Thoracic aorta (tissue), 2 donors: ENCODE measurements around the gene GAS2L2. TPM values are rescaled to one million over a fixed set of nuclear protein-coding genes. Genes with fewer than 3 reads are reported as not detected.

Source experiments
- ATAC-seq: fragments of 150-250 bp; one replicate; pipeline ENCODE4 v1.8.0; 2017; ENCODE audit warnings: low read depth; ENCODE audit not compliant: insufficient number of reproducible peaks, low FRiP score
- DNase-seq: peaks from one replicate; pipeline ENCODE4 v3.0.0-alpha.2; 2020; ENCODE audit warnings: low spot score
- H3K27ac ChIP-seq, 2 donors: fragments of 200-600 bp; sonication (generic); 1 replicate in 1 of 2; 2 replicates in 1 of 2; pipeline ENCODE4 v1.5.1; 2016; ENCODE audit warnings: mild to moderate bottlenecking in 2 of 2, moderate library complexity in 2 of 2
- H3K27me3 ChIP-seq: fragments of 200-600 bp; sonication (generic); replicated peaks from 2 replicates; pipeline ENCODE4 v1.6.0; 2016; ENCODE audit warnings: mild to moderate bottlenecking; ENCODE audit not compliant: insufficient read depth
- H3K36me3 ChIP-seq: fragments of 200-600 bp; sonication (generic); one replicate; pipeline ENCODE4 v1.5.1; 2016
- H3K4me1 ChIP-seq, 2 donors: fragments of 200-600 bp; sonication (generic); 1 replicate in 1 of 2; 2 replicates in 1 of 2; pipeline versions ENCODE4 v1.5.1 to v1.6.0; 2016; ENCODE audit warnings: low read depth in 2 of 2, mild to moderate bottlenecking in 1 of 2; ENCODE audit not compliant: control insufficient read depth in 1 of 2
- H3K4me3 ChIP-seq: fragments of 200-600 bp; sonication (generic); 2 replicates; pipeline ENCODE4 v1.5.1; 2016; ENCODE audit warnings: mild to moderate bottlenecking
- H3K9me3 ChIP-seq: fragments of 200-600 bp; sonication (generic); 2 replicates; pipeline ENCODE4 v1.5.1; 2016
- CTCF ChIP-seq: fragments of 200-600 bp; sonication (generic); IDR thresholded peaks from one replicate; pipeline ENCODE4 v1.5.1; 2019; ENCODE audit warnings: antibody characterized with exemption
- total RNA-seq, 2 donors: library from RNA; depleted of rRNA; stranded (reverse); fragments of >200 nt; gene quantifications; one replicate each; pipeline versions ENCODE4 v1.1.0 to v1.2.3, GENCODE V29; 2016

The GAS2L2 gene
- total RNA-seq, 2 donors from 2014 or later: not detected

GRCh38 chr17:35773129-35773528, 20.1 kb upstream of the GAS2L2 start:
- ATAC-seq: no peak
- no peak overlapping the region for H3K4me3 ChIP-seq
- peak overlapping the region; percentile 87 to 94 for H3K27ac ChIP-seq
- peaks cover 12 to 32% of the 10 kb centered on the region in 2 donors for H3K4me1 ChIP-seq
- no peaks in the 10 kb centered on the region for H3K36me3 ChIP-seq
- H3K9me3 ChIP-seq: no peaks in the 10 kb centered on the region
- no peak for DNase-seq
- TF ChIP-seq CTCF: no peak
- H3K27me3 ChIP-seq: no peaks in the 10 kb centered on the region

- no peaks in the 10 kb centered on the region for H3K9me3 ChIP-seq
- no peaks in the 10 kb centered on the region for H3K27me3 ChIP-seq
- H3K36me3 ChIP-seq: no peaks in the 10 kb centered on the region
- ATAC-seq: no peak
- no peak for DNase-seq
- no peak for TF ChIP-seq CTCF
- H3K4me3 ChIP-seq: no peak overlapping the region
- H3K27ac ChIP-seq: no peak overlapping the region
- peaks cover 10 to 20% of the 10 kb centered on the region in 2 donors for H3K4me1 ChIP-seq
Measured at GRCh38 chr17:35769895-35770486, 17.0 kb upstream of the GAS2L2 start.

- TF ChIP-seq CTCF: no peak
- Histone ChIP-seq H3K36me3 (no peaks in the 10 kb centered on the region), H3K9me3 (no peaks in the 10 kb centered on the region), H3K4me1 (peaks cover 7 to 15% of the 10 kb centered on the region in 2 donors), H3K27ac (no peak overlapping the region), H3K27me3 (no peaks in the 10 kb centered on the region), H3K4me3 (no peak overlapping the region)
- DNase-seq (no peak), ATAC-seq (no peak)
Measured at GRCh38 chr17:35768797-35769196, 15.8 kb upstream of the GAS2L2 start.

GRCh38 chr17:35766903-35767510, 14.0 kb upstream of the GAS2L2 start:
- peaks cover 6 to 7% of the 10 kb centered on the region in 2 donors for H3K4me1 ChIP-seq
- no peaks in the 10 kb centered on the region for H3K27me3 ChIP-seq
- no peaks in the 10 kb centered on the region for H3K36me3 ChIP-seq
- ATAC-seq (no peak), DNase-seq (no peak)
- H3K9me3 ChIP-seq: no peaks in the 10 kb centered on the region
- TF ChIP-seq CTCF: peak; percentile 59
- no peak overlapping the region for H3K27ac ChIP-seq
- no peak overlapping the region for H3K4me3 ChIP-seq

- Histone ChIP-seq H3K4me1 (peaks cover 6 to 7% of the 10 kb centered on the region in 2 donors), H3K9me3 (no peaks in the 10 kb centered on the region), H3K27ac (no peak overlapping the region), H3K36me3 (no peaks in the 10 kb centered on the region), H3K27me3 (no peaks in the 10 kb centered on the region), H3K4me3 (no peak overlapping the region)
- DNase-seq (no peak), ATAC-seq (no peak)
- TF ChIP-seq CTCF: no peak
Measured at GRCh38 chr17:35766489-35766877, 13.4 kb upstream of the GAS2L2 start.
